A549 (cell line): ENCODE data around the gene NR1D1. TPM values are rescaled to one million over a fixed set of nuclear protein-coding genes. Genes with fewer than 3 reads are reported as not detected.
A peak's percentile ranks its signal among the peaks of the same experiment; 100 is the strongest.

Experiments
- ATOH8 ChIP-seq: fragments of 250-450 bp; sonication (Bioruptor Pico); IDR thresholded peaks from 2 replicates; pipeline ENCODE4 v1.5.0; 2020; ENCODE audit warnings: low read depth, mild to moderate bottlenecking, moderate library complexity
- CBX2 ChIP-seq: fragments of 200-600 bp; sonication (generic); IDR thresholded peaks from 2 replicates; pipeline ENCODE4 v1.6.1; 2016; ENCODE audit warnings: low read depth, mild to moderate bottlenecking, borderline replicate concordance
- CBX8 ChIP-seq: fragments of 200-600 bp; sonication (generic); IDR thresholded peaks from 2 replicates; pipeline ENCODE4 v1.6.1; 2016
- CEBPB ChIP-seq, 2 experiments: fragments of >200 bp in 1 of 2; sonication (Bioruptor Twin) in 1 of 2; formaldehyde crosslinking in 1 of 2; IDR thresholded peaks; 2 replicates each; pipeline ENCODE4 v1.6.1; 2012 to 2016
- CHD2 ChIP-seq: fragments of 150-350 bp; IDR thresholded peaks from 2 replicates; pipeline ENCODE4 v1.6.1; 2014; ENCODE audit warnings: low read length; ENCODE audit not compliant: partially characterized antibody
- ELK1 ChIP-seq: fragments of 150-350 bp; IDR thresholded peaks from 2 replicates; pipeline ENCODE4 v1.6.1; 2014; ENCODE audit warnings: low read depth, mild to moderate bottlenecking, low read length
- EP300 ChIP-seq, 2 experiments: fragments of >200 bp; sonication (Bioruptor Twin); formaldehyde crosslinking; IDR thresholded peaks; 2 replicates in 1 of 2; 3 replicates in 1 of 2; pipeline ENCODE4 v1.6.1; 2016 to 2017
- ESRRA ChIP-seq: fragments of 150-350 bp; IDR thresholded peaks from 2 replicates; pipeline ENCODE4 v1.6.1; 2014; ENCODE audit warnings: mild to moderate bottlenecking, low read length, borderline replicate concordance
- GATA3 ChIP-seq: IDR thresholded peaks from 2 replicates; pipeline ENCODE4 v1.6.1; 2012; ENCODE audit warnings: borderline replicate concordance
- HDAC2 ChIP-seq: fragments of 200-600 bp; sonication (generic); IDR thresholded peaks from 2 replicates; pipeline ENCODE4 v1.6.1; 2016
- HES2 ChIP-seq: fragments of >200 bp; sonication (Bioruptor Twin); formaldehyde crosslinking; IDR thresholded peaks from 2 replicates; pipeline ENCODE4 v1.6.1; 2016
- HEYL ChIP-seq: fragments of 250-450 bp; sonication (Bioruptor Pico); IDR thresholded peaks from 2 replicates; pipeline ENCODE4 v1.8.0; 2021; ENCODE audit warnings: mild to moderate bottlenecking, moderate library complexity
- HMGXB4 ChIP-seq: fragments of 250-450 bp; sonication (Bioruptor Pico); IDR thresholded peaks from 2 replicates; pipeline ENCODE4 v1.5.0; 2021; ENCODE audit warnings: mild to moderate bottlenecking, moderate library complexity, borderline replicate concordance
- HOXB5 ChIP-seq: fragments of 250-450 bp; sonication (Bioruptor Pico); IDR thresholded peaks from 2 replicates; pipeline ENCODE4 v1.5.0; 2020; ENCODE audit warnings: mild to moderate bottlenecking, moderate library complexity
- JUN ChIP-seq, 2 experiments: fragments of >200 bp; sonication (Bioruptor Twin); formaldehyde crosslinking; IDR thresholded peaks; 2 replicates in 1 of 2; 3 replicates in 1 of 2; pipeline ENCODE4 v1.6.1; 2016 to 2017
- JUNB ChIP-seq: fragments of >200 bp; sonication (Bioruptor Twin); formaldehyde crosslinking; IDR thresholded peaks from 2 replicates; pipeline ENCODE4 v1.6.1; 2016
- KDM1A ChIP-seq: fragments of 200-600 bp; sonication (generic); IDR thresholded peaks from 2 replicates; pipeline ENCODE4 v1.6.1; 2016; ENCODE audit warnings: low read depth, mild to moderate bottlenecking
- MAFK ChIP-seq: fragments of 450-650 bp; IDR thresholded peaks from 2 replicates; pipeline ENCODE4 v1.6.1; 2014; ENCODE audit not compliant: partially characterized antibody
- MAX ChIP-seq: IDR thresholded peaks from 2 replicates; pipeline ENCODE4 v1.6.1; 2012
- MYC ChIP-seq: IDR thresholded peaks from 2 replicates; pipeline ENCODE4 v1.6.1; 2012; ENCODE audit warnings: mild to moderate bottlenecking, inconsistent platforms, low read length, improper control_type of control experiment, borderline replicate concordance
- NFE2L2 ChIP-seq: fragments of 150-350 bp; conservative IDR thresholded peaks from 2 replicates; pipeline ENCODE4 v1.6.1; 2014; ENCODE audit warnings: low read length
- NPAS2 ChIP-seq: fragments of 250-450 bp; sonication (Bioruptor Pico); IDR thresholded peaks from 2 replicates; pipeline ENCODE4 v1.8.0; 2022; ENCODE audit warnings: mild to moderate bottlenecking, moderate library complexity, borderline replicate concordance
- NR3C1 ChIP-seq: fragments of >200 bp; sonication (Bioruptor Twin); formaldehyde crosslinking; IDR thresholded peaks from 3 replicates; pipeline ENCODE4 v1.6.1; 2017
- PHF8 ChIP-seq: fragments of 200-600 bp; sonication (generic); IDR thresholded peaks from 2 replicates; pipeline ENCODE4 v1.6.1; 2016; ENCODE audit warnings: low read depth, mild to moderate bottlenecking, antibody characterized with exemption, moderate library complexity, borderline replicate concordance
- POLR2A ChIP-seq: IDR thresholded peaks from 2 replicates; pipeline ENCODE4 v1.6.1; 2012; ENCODE audit warnings: mild to moderate bottlenecking, low read length
- POLR2AphosphoS2 ChIP-seq: conservative IDR thresholded peaks from 2 replicates; pipeline ENCODE4 v1.6.1; 2012; ENCODE audit warnings: low read length, improper control_type of control experiment, inconsistent platforms
- RAD21 ChIP-seq, 2 experiments: fragments of >200 bp in 1 of 2; sonication (Bioruptor Twin) in 1 of 2; formaldehyde crosslinking in 1 of 2; IDR thresholded peaks in 1 of 2; conservative IDR thresholded peaks in 1 of 2; 2 replicates in 1 of 2; 3 replicates in 1 of 2; pipeline ENCODE4 v1.6.1; 2012 to 2018; ENCODE audit warnings: inconsistent platforms in 1 of 2
- REST ChIP-seq: fragments of 200-600 bp; sonication (generic); IDR thresholded peaks from 2 replicates; pipeline ENCODE4 v1.6.1; 2016; ENCODE audit warnings: antibody characterized with exemption, mild to moderate bottlenecking, moderate library complexity
- RFX5 ChIP-seq: fragments of 450-650 bp; IDR thresholded peaks from 2 replicates; pipeline ENCODE4 v1.7.1; 2014; ENCODE audit warnings: antibody characterized with exemption, mild to moderate bottlenecking, moderate library complexity
- SREBF2 ChIP-seq: fragments of 450-650 bp; IDR thresholded peaks from 2 replicates; pipeline ENCODE4 v1.6.1; 2014; ENCODE audit warnings: mild to moderate bottlenecking, moderate library complexity
- TFCP2L1 ChIP-seq: fragments of 250-450 bp; sonication (Bioruptor Pico); IDR thresholded peaks from 2 replicates; pipeline ENCODE4 v1.5.0; 2021; ENCODE audit warnings: mild to moderate bottlenecking
- USF2 ChIP-seq: fragments of 450-650 bp; IDR thresholded peaks from 2 replicates; pipeline ENCODE4 v1.6.1; 2014; ENCODE audit warnings: antibody characterized with exemption
- ZC3H11A ChIP-seq: fragments of 450-650 bp; IDR thresholded peaks from 2 replicates; pipeline ENCODE4 v1.6.1; 2014; ENCODE audit warnings: antibody characterized with exemption, mild to moderate bottlenecking
- ZSCAN20 ChIP-seq: fragments of 250-450 bp; sonication (Bioruptor Pico); IDR thresholded peaks from 2 replicates; pipeline ENCODE4 v1.8.0; 2022; ENCODE audit warnings: mild to moderate bottlenecking, moderate library complexity
- polyA plus RNA-seq, 4 experiments: library from polyadenylated mRNA; depleted of rRNA in 3 of 4; stranded (reverse); fragments of >200 nt; fragmentation: RNase III in 1 of 4; extraction: RNeasy Plus Mini Kit Qiagen cat#74134 plus additional on column Dnase treatment in 1 of 4; gene quantifications; 2 replicates in 3 of 4; 3 replicates in 1 of 4; pipeline ENCODE4 v1.2.3, GENCODE V29; 2011 to 2017

The NR1D1 gene
- polyA plus RNA-seq, 2 of the 4 experiments (the other 2 are of a cell fraction), result 1.2 to 4.4 TPM

GRCh38 chr17:40113110-40113906 is 12.9 kb upstream of the NR1D1 start (continued):
- no peak; the same call in 1 of the 2 replicates for TF ChIP-seq HMGXB4 (CRISPR knock-in tag)
- TF ChIP-seq HOXB5, result peak; percentile 87; the same call in 1 of the 2 replicates
- TF ChIP-seq POLR2AphosphoS2, result no peak
- peak; percentile 88 to 95; a peak in 4 of 5 replicates for TF ChIP-seq RAD21 (conservative IDR thresholded peaks at IDR 0.05 in 1 of 2, IDR thresholded peaks at IDR 0.05 in 1 of 2)
- TF ChIP-seq CBX2, result no peak
- no peak for TF ChIP-seq ZC3H11A
- TF ChIP-seq PHF8, result no peak
- TF ChIP-seq NPAS2 (CRISPR knock-in tag), result peak; percentile 80
- no peak for TF ChIP-seq KDM1A
- TF ChIP-seq POLR2A, result peak; percentile 62
- no peak for TF ChIP-seq HES2
- no peak for TF ChIP-seq ESRRA
- TF ChIP-seq NFE2L2, result no peak
- TF ChIP-seq MAFK, result no peak
- peak; percentile 99 for TF ChIP-seq MYC
- TF ChIP-seq CEBPB (IDR thresholded peaks at IDR 0.05), result peak in 1 of 2 experiments; percentile 30; a peak in 2 of 4 replicates
- TF ChIP-seq JUN (IDR thresholded peaks at IDR 0.05), result peak; percentile 60 to 86; a peak in 3 of 5 replicates
- no peak for TF ChIP-seq SREBF2
- TF ChIP-seq ATOH8 (CRISPR knock-in tag), result peak; percentile 66
- no peak for TF ChIP-seq HEYL (CRISPR knock-in tag)
- no peak for TF ChIP-seq NR3C1
- TF ChIP-seq EP300 (IDR thresholded peaks at IDR 0.05), result no peak
- TF ChIP-seq REST, result no peak
- no peak for TF ChIP-seq HDAC2
- TF ChIP-seq JUNB, result no peak
- TF ChIP-seq USF2, result peak; percentile 96
- peak; percentile 28 for TF ChIP-seq CHD2
- TF ChIP-seq ZSCAN20, result peak; percentile 66; the same call in 1 of the 2 replicates
- TF ChIP-seq TFCP2L1 (CRISPR knock-in tag), result no peak
- TF ChIP-seq MAX, result peak; percentile 100
- TF ChIP-seq CBX8, result no peak
- TF ChIP-seq GATA3, result peak; percentile 28; the same call in 1 of the 2 replicates
- TF ChIP-seq ELK1, result no peak
- TF ChIP-seq RFX5, result 0 out of 2 replicates have a peak, but pooled peaks have one; percentile 31
